Ovary (tissue), 3 donors: ENCODE results near the gene BRSK2.

Experiments
- CTCF ChIP-seq, 3 donors: fragments of 450-650 bp in 2 of 3; fragments of 200-600 bp in 1 of 3; IDR thresholded peaks; one replicate each; pipeline versions ENCODE4 v1.5.1 to v1.8.0; 2016 to 2022; ENCODE audit warnings: antibody characterized with exemption in 3 of 3, mild to moderate bottlenecking in 1 of 3
- POLR2A ChIP-seq: fragments of 450-650 bp; IDR thresholded peaks from one replicate; pipeline ENCODE4 v1.6.1; 2017; ENCODE audit warnings: antibody characterized with exemption, mild to moderate bottlenecking, moderate library complexity
- donor health status: DM: no; HTN: no; CAD: no.

- no peak for TF ChIP-seq CTCF (IDR thresholded peaks at IDR 0.05)
- no peak for TF ChIP-seq POLR2A
Measured at GRCh38 chr11:1349327-1350041, 40.2 kb upstream of the BRSK2 start.
